ENCODE data around the gene INF2.

DNA sequence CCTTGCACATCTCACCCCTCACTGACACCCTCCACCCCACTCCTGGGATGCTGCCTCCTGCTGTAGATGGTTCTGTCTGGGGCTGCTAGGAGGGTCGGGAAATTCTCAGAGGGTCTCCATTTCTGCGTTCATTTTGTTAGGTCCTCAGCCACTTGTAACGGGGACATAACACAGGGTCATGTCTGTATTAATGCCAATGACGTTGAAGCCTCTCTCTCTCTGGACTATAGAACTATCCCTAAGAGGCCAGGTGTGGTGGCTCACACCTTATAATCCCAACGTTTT lies 78.2 kb downstream of the INF2 start:
- TF ChIP-seq POLR2AphosphoS5 (IDR thresholded peaks at IDR 0.05), result no peak
- TF ChIP-seq, protein P1, sequence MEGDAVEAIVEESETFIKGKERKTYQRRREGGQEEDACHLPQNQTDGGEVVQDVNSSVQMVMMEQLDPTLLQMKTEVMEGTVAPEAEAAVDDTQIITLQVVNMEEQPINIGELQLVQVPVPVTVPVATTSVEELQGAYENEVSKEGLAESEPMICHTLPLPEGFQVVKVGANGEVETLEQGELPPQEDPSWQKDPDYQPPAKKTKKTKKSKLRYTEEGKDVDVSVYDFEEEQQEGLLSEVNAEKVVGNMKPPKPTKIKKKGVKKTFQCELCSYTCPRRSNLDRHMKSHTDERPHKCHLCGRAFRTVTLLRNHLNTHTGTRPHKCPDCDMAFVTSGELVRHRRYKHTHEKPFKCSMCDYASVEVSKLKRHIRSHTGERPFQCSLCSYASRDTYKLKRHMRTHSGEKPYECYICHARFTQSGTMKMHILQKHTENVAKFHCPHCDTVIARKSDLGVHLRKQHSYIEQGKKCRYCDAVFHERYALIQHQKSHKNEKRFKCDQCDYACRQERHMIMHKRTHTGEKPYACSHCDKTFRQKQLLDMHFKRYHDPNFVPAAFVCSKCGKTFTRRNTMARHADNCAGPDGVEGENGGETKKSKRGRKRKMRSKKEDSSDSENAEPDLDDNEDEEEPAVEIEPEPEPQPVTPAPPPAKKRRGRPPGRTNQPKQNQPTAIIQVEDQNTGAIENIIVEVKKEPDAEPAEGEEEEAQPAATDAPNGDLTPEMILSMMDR (IDR thresholded peaks at IDR 0.05), result no peak

Measured in esophagus muscularis mucosa (tissue), 3 donors.